Measurements from ENCODE around the gene C12orf50. TPM values are rescaled to one million over a fixed set of nuclear protein-coding genes. Genes with fewer than 3 reads are reported as not detected.

Gene C12orf50
- total RNA-seq, 1 donor, result under 0.01 TPM

GRCh38 chr12:87995581-87996178 is 33.5 kb downstream of the C12orf50 start:
- H3K27me3 ChIP-seq (ENCODE audit: insufficient read depth, low read length), result peaks cover 2% of the 10 kb centered on the region
- no peaks in the 10 kb centered on the region for H3K9me3 ChIP-seq (ENCODE audit: low read depth, low read length)
- H3K36me3 ChIP-seq (ENCODE audit: insufficient read depth, low read length), result no peaks in the 10 kb centered on the region
- peak; percentile 83 for TF ChIP-seq CTCF (IDR thresholded peaks at IDR 0.05; ENCODE audit: extremely low read depth, low read depth, low read length)
- H3K4me1 ChIP-seq (ENCODE audit: insufficient read depth, low read length), result no peaks in the 10 kb centered on the region
- H3K4me3 ChIP-seq (ENCODE audit: insufficient read depth, low read length), result no peak overlapping the region
- DNase-seq (ENCODE audit: insufficient read length, low spot score, missing footprints), result peak; percentile 46
- H3K79me2 ChIP-seq (ENCODE audit: insufficient read depth, low read length), result no peaks in the 10 kb centered on the region
- H4K20me1 ChIP-seq (ENCODE audit: insufficient read depth, low read length), result no peaks in the 10 kb centered on the region
- no peak overlapping the region for H3K27ac ChIP-seq (ENCODE audit: low read depth, low read length)
- no peak overlapping the region for H3K4me2 ChIP-seq (ENCODE audit: insufficient read depth, low read length)
- no peak overlapping the region for H2AFZ ChIP-seq (ENCODE audit: low read length)

GRCh38 chr12:87991483-87991882 is 37.7 kb downstream of the C12orf50 start:
- H3K27ac ChIP-seq (ENCODE audit: low read depth, low read length), result no peak overlapping the region
- no peaks in the 10 kb centered on the region for H3K4me1 ChIP-seq (ENCODE audit: insufficient read depth, low read length)
- H3K4me2 ChIP-seq (ENCODE audit: insufficient read depth, low read length), result no peak overlapping the region
- peaks cover 9% of the 10 kb centered on the region for H3K27me3 ChIP-seq (ENCODE audit: insufficient read depth, low read length)
- H3K4me3 ChIP-seq (ENCODE audit: insufficient read depth, low read length), result no peak overlapping the region
- H3K9me3 ChIP-seq (ENCODE audit: low read depth, low read length), result no peaks in the 10 kb centered on the region
- no peak for DNase-seq (ENCODE audit: insufficient read length, low spot score, missing footprints)
- no peaks in the 10 kb centered on the region for H3K79me2 ChIP-seq (ENCODE audit: insufficient read depth, low read length)
- H2AFZ ChIP-seq (ENCODE audit: low read length), result no peak overlapping the region
- no peaks in the 10 kb centered on the region for H3K36me3 ChIP-seq (ENCODE audit: insufficient read depth, low read length)
- no peaks in the 10 kb centered on the region for H4K20me1 ChIP-seq (ENCODE audit: insufficient read depth, low read length)
- TF ChIP-seq CTCF (IDR thresholded peaks at IDR 0.05; ENCODE audit: extremely low read depth, low read depth, low read length), result no peak

DNA sequence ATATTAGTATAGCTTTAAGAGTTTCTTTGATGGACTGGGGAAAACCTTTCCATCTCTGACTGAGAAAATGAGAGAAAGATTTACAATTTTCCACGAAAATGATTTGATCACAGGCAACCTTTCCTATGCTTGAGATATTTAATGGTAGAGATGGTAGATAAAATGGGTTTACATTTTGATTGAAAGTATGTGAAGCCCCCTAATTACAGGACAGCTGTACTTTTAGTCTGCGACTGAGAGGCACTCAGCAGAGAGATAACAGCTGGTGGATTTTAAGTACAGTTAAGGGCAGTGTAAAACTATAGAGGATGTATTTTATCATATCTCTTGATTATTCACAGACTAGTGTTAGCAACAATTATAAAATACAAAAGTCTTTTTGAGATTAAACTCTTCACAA is 40.7 kb downstream of the C12orf50 start:
- no peak overlapping the region for H3K4me2 ChIP-seq (ENCODE audit: insufficient read depth, low read length)
- H3K4me1 ChIP-seq (ENCODE audit: insufficient read depth, low read length), result no peaks in the 10 kb centered on the region
- H2AFZ ChIP-seq (ENCODE audit: low read length), result no peak overlapping the region
- H3K36me3 ChIP-seq (ENCODE audit: insufficient read depth, low read length), result no peaks in the 10 kb centered on the region
- no peak overlapping the region for H3K27ac ChIP-seq (ENCODE audit: low read depth, low read length)
- no peak overlapping the region for H3K4me3 ChIP-seq (ENCODE audit: insufficient read depth, low read length)
- no peaks in the 10 kb centered on the region for H4K20me1 ChIP-seq (ENCODE audit: insufficient read depth, low read length)
- no peaks in the 10 kb centered on the region for H3K79me2 ChIP-seq (ENCODE audit: insufficient read depth, low read length)
- no peaks in the 10 kb centered on the region for H3K9me3 ChIP-seq (ENCODE audit: low read depth, low read length)
- peaks cover 9% of the 10 kb centered on the region for H3K27me3 ChIP-seq (ENCODE audit: insufficient read depth, low read length)
- no peak for TF ChIP-seq CTCF (IDR thresholded peaks at IDR 0.05; ENCODE audit: extremely low read depth, low read depth, low read length)
- DNase-seq (ENCODE audit: insufficient read length, low spot score, missing footprints), result no peak

- no peak overlapping the region for H3K4me2 ChIP-seq (ENCODE audit: insufficient read depth, low read length)
These were observed 44.0 kb downstream of the C12orf50 start for GRCh38 chr12:87985069-87985675.

More at GRCh38 chr12:87985069-87985675, 44.0 kb downstream of the C12orf50 start:
- H3K79me2 ChIP-seq (ENCODE audit: insufficient read depth, low read length), result no peaks in the 10 kb centered on the region
- no peaks in the 10 kb centered on the region for H3K36me3 ChIP-seq (ENCODE audit: insufficient read depth, low read length)
- no peak for TF ChIP-seq CTCF (IDR thresholded peaks at IDR 0.05; ENCODE audit: extremely low read depth, low read depth, low read length)
- H3K27ac ChIP-seq (ENCODE audit: low read depth, low read length), result no peak overlapping the region
- peaks cover 11% of the 10 kb centered on the region for H3K4me1 ChIP-seq (ENCODE audit: insufficient read depth, low read length)
- H2AFZ ChIP-seq (ENCODE audit: low read length), result no peak overlapping the region
- DNase-seq (ENCODE audit: insufficient read length, low spot score, missing footprints), result no peak
- H3K4me3 ChIP-seq (ENCODE audit: insufficient read depth, low read length), result no peak overlapping the region
- no peaks in the 10 kb centered on the region for H4K20me1 ChIP-seq (ENCODE audit: insufficient read depth, low read length)
- no peaks in the 10 kb centered on the region for H3K9me3 ChIP-seq (ENCODE audit: low read depth, low read length)
- peaks cover under 1% of the 10 kb centered on the region for H3K27me3 ChIP-seq (ENCODE audit: insufficient read depth, low read length)
